Dendritic cell treated with granulocyte-macrophage colony-stimulating factor and Interleukin-4, amounts not matched to agents 40 ng/mL and 50 ng/mL, for 4 days (primary cell): ENCODE data around the gene ZNF580.

Experiments
- H3K27ac Mint-ChIP-seq: one replicate; pipeline ENCODE4 v1.8.0; 2022; ENCODE audit warnings: mild to moderate bottlenecking, mixed read lengths
- H3K27me3 Mint-ChIP-seq: one replicate; pipeline ENCODE4 v1.8.0; 2022; ENCODE audit warnings: mild to moderate bottlenecking, mixed read lengths
- H3K36me3 Mint-ChIP-seq: one replicate; pipeline ENCODE4 v1.8.0; 2022; ENCODE audit warnings: low read depth, mixed read lengths
- H3K4me1 Mint-ChIP-seq: one replicate; pipeline ENCODE4 v1.8.0; 2022; ENCODE audit warnings: low read depth, mixed read lengths
- H3K4me3 Mint-ChIP-seq: one replicate; pipeline ENCODE4 v1.8.0; 2022; ENCODE audit warnings: mild to moderate bottlenecking, moderate library complexity, mixed read lengths
- H3K9me3 Mint-ChIP-seq: one replicate; pipeline ENCODE4 v1.8.0; 2022; ENCODE audit warnings: mixed read lengths
- intact Hi-C: fragments of 100-400 bp; cut with micrococcal nuclease; formaldehyde crosslinking; loops from one replicate; pipeline ENCODE4 v1.15.0; 2022

ZNF580 gene

GRCh38 chr19:55660991-55661390 is 20.2 kb downstream of the ZNF580 start:
- Mint-ChIP-seq H3K9me3 (no peaks in the 10 kb centered on the region), H3K27ac (no peak overlapping the region), H3K27me3 (no peaks in the 10 kb centered on the region), H3K4me3 (no peak overlapping the region), H3K36me3 (peaks cover 86% of the 10 kb centered on the region), H3K4me1 (peaks cover 51% of the 10 kb centered on the region)
- intact Hi-C loops: no loop called here

GRCh38 chr19:55661826-55662225 is 21.0 kb downstream of the ZNF580 start:
- H3K9me3 Mint-ChIP-seq: no peaks in the 10 kb centered on the region
- H3K36me3 Mint-ChIP-seq: peaks cover 94% of the 10 kb centered on the region
- no peak overlapping the region for H3K27ac Mint-ChIP-seq
- no peak overlapping the region for H3K4me3 Mint-ChIP-seq
- intact Hi-C loops: no loop called here
- H3K27me3 Mint-ChIP-seq: no peaks in the 10 kb centered on the region
- H3K4me1 Mint-ChIP-seq: peaks cover 43% of the 10 kb centered on the region

GRCh38 chr19:55663846-55664536 is 23.2 kb downstream of the ZNF580 start:
- no peaks in the 10 kb centered on the region for H3K27me3 Mint-ChIP-seq
- H3K9me3 Mint-ChIP-seq: no peaks in the 10 kb centered on the region
- no peak overlapping the region for H3K27ac Mint-ChIP-seq
- H3K4me3 Mint-ChIP-seq: no peak overlapping the region
- peaks cover 100% of the 10 kb centered on the region for H3K36me3 Mint-ChIP-seq
- H3K4me1 Mint-ChIP-seq: peaks cover 21% of the 10 kb centered on the region
- intact Hi-C loops: no loop called here

GRCh38 chr19:55666343-55667005 is 25.7 kb downstream of the ZNF580 start:
- intact Hi-C loops: no loop called here
- Mint-ChIP-seq H3K27me3 (no peaks in the 10 kb centered on the region), H3K4me1 (peaks cover 31% of the 10 kb centered on the region), H3K9me3 (no peaks in the 10 kb centered on the region), H3K27ac (no peak overlapping the region), H3K36me3 (peaks cover 100% of the 10 kb centered on the region), H3K4me3 (no peak overlapping the region)

- intact Hi-C loops: no loop called here
- H3K4me1 Mint-ChIP-seq: peaks cover 28% of the 10 kb centered on the region
- no peak overlapping the region for H3K4me3 Mint-ChIP-seq
- no peaks in the 10 kb centered on the region for H3K9me3 Mint-ChIP-seq
- no peaks in the 10 kb centered on the region for H3K27me3 Mint-ChIP-seq
- H3K36me3 Mint-ChIP-seq: peaks cover 100% of the 10 kb centered on the region
- H3K27ac Mint-ChIP-seq: no peak overlapping the region
These were observed 26.2 kb downstream of the ZNF580 start for GRCh38 chr19:55667006-55667381.

- peaks cover 100% of the 10 kb centered on the region for H3K36me3 Mint-ChIP-seq
- H3K4me1 Mint-ChIP-seq: peaks cover 26% of the 10 kb centered on the region
- no peak overlapping the region for H3K27ac Mint-ChIP-seq
- H3K9me3 Mint-ChIP-seq: no peaks in the 10 kb centered on the region
- no peak overlapping the region for H3K4me3 Mint-ChIP-seq
- H3K27me3 Mint-ChIP-seq: no peaks in the 10 kb centered on the region
- intact Hi-C loops: no loop called here
These were observed 26.7 kb downstream of the ZNF580 start for GRCh38 chr19:55667511-55667910.

- peaks cover 100% of the 10 kb centered on the region for H3K36me3 Mint-ChIP-seq
- H3K9me3 Mint-ChIP-seq: no peaks in the 10 kb centered on the region
- H3K27me3 Mint-ChIP-seq: no peaks in the 10 kb centered on the region
- H3K27ac Mint-ChIP-seq: no peak overlapping the region
- no peak overlapping the region for H3K4me3 Mint-ChIP-seq
- intact Hi-C loops: no loop called here
- peaks cover 26% of the 10 kb centered on the region for H3K4me1 Mint-ChIP-seq
These were observed 27.2 kb downstream of the ZNF580 start for GRCh38 chr19:55667958-55668357.

- intact Hi-C loops: no loop called here
- Mint-ChIP-seq H3K27me3 (no peaks in the 10 kb centered on the region), H3K36me3 (peaks cover 100% of the 10 kb centered on the region), H3K4me1 (peaks cover 31% of the 10 kb centered on the region), H3K27ac (no peak overlapping the region), H3K9me3 (no peaks in the 10 kb centered on the region), H3K4me3 (no peak overlapping the region)
These were observed 28.0 kb downstream of the ZNF580 start for GRCh38 chr19:55668603-55669348.

- H3K27me3 Mint-ChIP-seq: no peaks in the 10 kb centered on the region
These were observed 28.8 kb downstream of the ZNF580 start for GRCh38 chr19:55669418-55670279.

GRCh38 chr19:55670280-55671053 is 29.7 kb downstream of the ZNF580 start:
- Mint-ChIP-seq H3K4me1 (peaks cover 41% of the 10 kb centered on the region), H3K4me3 (no peak overlapping the region), H3K9me3 (no peaks in the 10 kb centered on the region), H3K36me3 (peaks cover 97% of the 10 kb centered on the region), H3K27ac (peak overlapping the region; percentile 1), H3K27me3 (no peaks in the 10 kb centered on the region)
- intact Hi-C loops: no loop called here

More at GRCh38 chr19:55669418-55670279, 28.8 kb downstream of the ZNF580 start:
- no peak overlapping the region for H3K4me3 Mint-ChIP-seq
- H3K36me3 Mint-ChIP-seq: peaks cover 100% of the 10 kb centered on the region
- no peaks in the 10 kb centered on the region for H3K9me3 Mint-ChIP-seq
- peaks cover 38% of the 10 kb centered on the region for H3K4me1 Mint-ChIP-seq
- intact Hi-C loops: no loop called here
- no peak overlapping the region for H3K27ac Mint-ChIP-seq

- H3K27me3 Mint-ChIP-seq: no peaks in the 10 kb centered on the region
These were observed 30.2 kb downstream of the ZNF580 start for GRCh38 chr19:55671054-55671378.

GRCh38 chr19:55672418-55672817 is 31.6 kb downstream of the ZNF580 start:
- H3K4me1 Mint-ChIP-seq: peaks cover 57% of the 10 kb centered on the region
- intact Hi-C loops: no loop called here
- H3K9me3 Mint-ChIP-seq: no peaks in the 10 kb centered on the region
- no peak overlapping the region for H3K4me3 Mint-ChIP-seq
- H3K36me3 Mint-ChIP-seq: peaks cover 94% of the 10 kb centered on the region
- H3K27ac Mint-ChIP-seq: no peak overlapping the region
- H3K27me3 Mint-ChIP-seq: no peaks in the 10 kb centered on the region

More at GRCh38 chr19:55671054-55671378, 30.2 kb downstream of the ZNF580 start:
- intact Hi-C loops: no loop called here
- Mint-ChIP-seq H3K4me3 (no peak overlapping the region), H3K4me1 (peaks cover 45% of the 10 kb centered on the region), H3K36me3 (peaks cover 97% of the 10 kb centered on the region), H3K27ac (peak overlapping the region; percentile 1), H3K9me3 (no peaks in the 10 kb centered on the region)

GRCh38 chr19:55673465-55673864 is 32.7 kb downstream of the ZNF580 start:
- Mint-ChIP-seq H3K36me3 (peaks cover 92% of the 10 kb centered on the region), H3K4me1 (peaks cover 68% of the 10 kb centered on the region), H3K9me3 (no peaks in the 10 kb centered on the region), H3K27ac (no peak overlapping the region), H3K4me3 (no peak overlapping the region), H3K27me3 (no peaks in the 10 kb centered on the region)
- intact Hi-C loops: no loop called here
